ENCODE results near the gene SFT2D3. TPM values are rescaled to one million over a fixed set of nuclear protein-coding genes. Genes with fewer than 3 reads are reported as not detected.

SFT2D3 gene
- total RNA-seq, 1 experiment from 2014 or later = 4.0 TPM

- H3K27ac ChIP-seq (ENCODE audit: low read length) = no peak overlapping the region
- H3K9me3 ChIP-seq (ENCODE audit: low read length) = no peaks in the 10 kb centered on the region
- H3K4me2 ChIP-seq (ENCODE audit: low read depth, low read length, poor library complexity, severe bottlenecking) = no peak overlapping the region
- H3K9me2 ChIP-seq (replicated peaks; ENCODE audit: insufficient read depth, low read length) = no peaks in the 10 kb centered on the region
- H3K4me1 ChIP-seq (ENCODE audit: low read length) = no peaks in the 10 kb centered on the region
- H3K4me3 ChIP-seq (ENCODE audit: low read length) = no peak overlapping the region
- H3K9ac ChIP-seq (ENCODE audit: low read length) = no peak overlapping the region
- H2AFZ ChIP-seq (ENCODE audit: low read length) = no peak overlapping the region
- DNase-seq = no peak
- H3K36me3 ChIP-seq (ENCODE audit: insufficient read depth, low read length) = no peaks in the 10 kb centered on the region
- H3K27me3 ChIP-seq (ENCODE audit: low read length) = no peaks in the 10 kb centered on the region
- no peaks in the 10 kb centered on the region for H4K20me1 ChIP-seq (ENCODE audit: insufficient read depth, low read depth, low read length)
- H3K79me2 ChIP-seq (ENCODE audit: low read length) = no peaks in the 10 kb centered on the region
These were observed 22.8 kb upstream of the SFT2D3 start for GRCh38 chr2:127678531-127678930.

GRCh38 chr2:127678991-127679390, 22.3 kb upstream of the SFT2D3 start:
- H3K9me2 ChIP-seq (replicated peaks; ENCODE audit: insufficient read depth, low read length) = no peaks in the 10 kb centered on the region
- no peak overlapping the region for H3K4me2 ChIP-seq (ENCODE audit: low read depth, low read length, poor library complexity, severe bottlenecking)
- no peaks in the 10 kb centered on the region for H3K4me1 ChIP-seq (ENCODE audit: low read length)
- DNase-seq = no peak
- H3K27ac ChIP-seq (ENCODE audit: low read length) = no peak overlapping the region
- no peaks in the 10 kb centered on the region for H3K79me2 ChIP-seq (ENCODE audit: low read length)
- H3K27me3 ChIP-seq (ENCODE audit: low read length) = no peaks in the 10 kb centered on the region
- no peak overlapping the region for H3K4me3 ChIP-seq (ENCODE audit: low read length)
- H2AFZ ChIP-seq (ENCODE audit: low read length) = no peak overlapping the region
- H3K36me3 ChIP-seq (ENCODE audit: insufficient read depth, low read length) = no peaks in the 10 kb centered on the region
- H3K9me3 ChIP-seq (ENCODE audit: low read length) = no peaks in the 10 kb centered on the region
- H4K20me1 ChIP-seq (ENCODE audit: insufficient read depth, low read depth, low read length) = no peaks in the 10 kb centered on the region
- H3K9ac ChIP-seq (ENCODE audit: low read length) = no peak overlapping the region

- no peaks in the 10 kb centered on the region for H3K79me2 ChIP-seq (ENCODE audit: low read length)
- H3K27me3 ChIP-seq (ENCODE audit: low read length) = no peaks in the 10 kb centered on the region
- no peaks in the 10 kb centered on the region for H3K36me3 ChIP-seq (ENCODE audit: insufficient read depth, low read length)
- H3K4me3 ChIP-seq (ENCODE audit: low read length) = no peak overlapping the region
- H3K9me2 ChIP-seq (replicated peaks; ENCODE audit: insufficient read depth, low read length) = no peaks in the 10 kb centered on the region
- no peaks in the 10 kb centered on the region for H3K4me1 ChIP-seq (ENCODE audit: low read length)
- no peak for DNase-seq
- H3K9me3 ChIP-seq (ENCODE audit: low read length) = no peaks in the 10 kb centered on the region
- H2AFZ ChIP-seq (ENCODE audit: low read length) = no peak overlapping the region
- no peak overlapping the region for H3K4me2 ChIP-seq (ENCODE audit: low read depth, low read length, poor library complexity, severe bottlenecking)
- H3K27ac ChIP-seq (ENCODE audit: low read length) = no peak overlapping the region
- H3K9ac ChIP-seq (ENCODE audit: low read length) = no peak overlapping the region
- no peaks in the 10 kb centered on the region for H4K20me1 ChIP-seq (ENCODE audit: insufficient read depth, low read depth, low read length)
These were observed 21.5 kb upstream of the SFT2D3 start for GRCh38 chr2:127679680-127680361.

GRCh38 chr2:127680706-127681287, 20.5 kb upstream of the SFT2D3 start:
- Histone ChIP-seq H3K27ac (ENCODE audit: low read length) (no peak overlapping the region), H3K9ac (ENCODE audit: low read length) (no peak overlapping the region), H3K79me2 (ENCODE audit: low read length) (no peaks in the 10 kb centered on the region), H3K4me1 (ENCODE audit: low read length) (no peaks in the 10 kb centered on the region), H3K4me3 (ENCODE audit: low read length) (no peak overlapping the region), H3K36me3 (ENCODE audit: insufficient read depth, low read length) (no peaks in the 10 kb centered on the region), H3K9me3 (ENCODE audit: low read length) (no peaks in the 10 kb centered on the region), H3K4me2 (ENCODE audit: low read depth, low read length, poor library complexity, severe bottlenecking) (no peak overlapping the region), H3K9me2 (replicated peaks; ENCODE audit: insufficient read depth, low read length) (no peaks in the 10 kb centered on the region), H4K20me1 (ENCODE audit: insufficient read depth, low read depth, low read length) (no peaks in the 10 kb centered on the region), H3K27me3 (ENCODE audit: low read length) (no peaks in the 10 kb centered on the region), H2AFZ (ENCODE audit: low read length) (no peak overlapping the region)
- DNase-seq = no peak

- Histone ChIP-seq H3K27me3 (ENCODE audit: low read length) (no peaks in the 10 kb centered on the region), H3K27ac (ENCODE audit: low read length) (no peak overlapping the region), H3K4me3 (ENCODE audit: low read length) (no peak overlapping the region), H3K4me2 (ENCODE audit: low read depth, low read length, poor library complexity, severe bottlenecking) (no peak overlapping the region), H3K4me1 (ENCODE audit: low read length) (no peaks in the 10 kb centered on the region), H3K9me2 (replicated peaks; ENCODE audit: insufficient read depth, low read length) (no peaks in the 10 kb centered on the region), H3K36me3 (ENCODE audit: insufficient read depth, low read length) (no peaks in the 10 kb centered on the region), H3K9ac (ENCODE audit: low read length) (no peak overlapping the region), H2AFZ (ENCODE audit: low read length) (no peak overlapping the region), H4K20me1 (ENCODE audit: insufficient read depth, low read depth, low read length) (no peaks in the 10 kb centered on the region), H3K9me3 (ENCODE audit: low read length) (no peaks in the 10 kb centered on the region), H3K79me2 (ENCODE audit: low read length) (no peaks in the 10 kb centered on the region)
- DNase-seq = no peak
These were observed 20.0 kb upstream of the SFT2D3 start for GRCh38 chr2:127681288-127681804.

GRCh38 chr2:127681976-127682857, 19.1 kb upstream of the SFT2D3 start:
- H3K9me3 ChIP-seq (ENCODE audit: low read length) = no peaks in the 10 kb centered on the region

GRCh38 chr2:127683056-127683455, 18.2 kb upstream of the SFT2D3 start:
- no peaks in the 10 kb centered on the region for H4K20me1 ChIP-seq (ENCODE audit: insufficient read depth, low read depth, low read length)
- no peak overlapping the region for H3K9ac ChIP-seq (ENCODE audit: low read length)
- no peak overlapping the region for H3K4me2 ChIP-seq (ENCODE audit: low read depth, low read length, poor library complexity, severe bottlenecking)
- no peak overlapping the region for H3K4me3 ChIP-seq (ENCODE audit: low read length)
- no peaks in the 10 kb centered on the region for H3K36me3 ChIP-seq (ENCODE audit: insufficient read depth, low read length)
- no peak overlapping the region for H2AFZ ChIP-seq (ENCODE audit: low read length)
- H3K79me2 ChIP-seq (ENCODE audit: low read length) = no peaks in the 10 kb centered on the region
- H3K9me3 ChIP-seq (ENCODE audit: low read length) = no peaks in the 10 kb centered on the region
- no peaks in the 10 kb centered on the region for H3K9me2 ChIP-seq (replicated peaks; ENCODE audit: insufficient read depth, low read length)
- no peaks in the 10 kb centered on the region for H3K27me3 ChIP-seq (ENCODE audit: low read length)
- H3K27ac ChIP-seq (ENCODE audit: low read length) = no peak overlapping the region
- H3K4me1 ChIP-seq (ENCODE audit: low read length) = no peaks in the 10 kb centered on the region
- no peak for DNase-seq

More at GRCh38 chr2:127681976-127682857, 19.1 kb upstream of the SFT2D3 start:
- DNase-seq = no peak
- H3K79me2 ChIP-seq (ENCODE audit: low read length) = no peaks in the 10 kb centered on the region
- H3K27me3 ChIP-seq (ENCODE audit: low read length) = no peaks in the 10 kb centered on the region
- H3K9me2 ChIP-seq (replicated peaks; ENCODE audit: insufficient read depth, low read length) = no peaks in the 10 kb centered on the region
- H3K9ac ChIP-seq (ENCODE audit: low read length) = no peak overlapping the region
- H3K4me1 ChIP-seq (ENCODE audit: low read length) = no peaks in the 10 kb centered on the region
- no peak overlapping the region for H2AFZ ChIP-seq (ENCODE audit: low read length)
- H4K20me1 ChIP-seq (ENCODE audit: insufficient read depth, low read depth, low read length) = no peaks in the 10 kb centered on the region
- no peak overlapping the region for H3K4me3 ChIP-seq (ENCODE audit: low read length)
- no peak overlapping the region for H3K4me2 ChIP-seq (ENCODE audit: low read depth, low read length, poor library complexity, severe bottlenecking)
- no peaks in the 10 kb centered on the region for H3K36me3 ChIP-seq (ENCODE audit: insufficient read depth, low read length)
- no peak overlapping the region for H3K27ac ChIP-seq (ENCODE audit: low read length)

GRCh38 chr2:127683757-127684156, 17.5 kb upstream of the SFT2D3 start:
- H3K4me1 ChIP-seq (ENCODE audit: low read length) = no peaks in the 10 kb centered on the region
- no peak overlapping the region for H3K4me3 ChIP-seq (ENCODE audit: low read length)
- no peaks in the 10 kb centered on the region for H3K36me3 ChIP-seq (ENCODE audit: insufficient read depth, low read length)
- no peaks in the 10 kb centered on the region for H3K9me2 ChIP-seq (replicated peaks; ENCODE audit: insufficient read depth, low read length)
- H4K20me1 ChIP-seq (ENCODE audit: insufficient read depth, low read depth, low read length) = no peaks in the 10 kb centered on the region
- no peak overlapping the region for H3K9ac ChIP-seq (ENCODE audit: low read length)
- H3K27me3 ChIP-seq (ENCODE audit: low read length) = no peaks in the 10 kb centered on the region
- H3K27ac ChIP-seq (ENCODE audit: low read length) = no peak overlapping the region
- H3K4me2 ChIP-seq (ENCODE audit: low read depth, low read length, poor library complexity, severe bottlenecking) = no peak overlapping the region
- H3K79me2 ChIP-seq (ENCODE audit: low read length) = no peaks in the 10 kb centered on the region
- no peaks in the 10 kb centered on the region for H3K9me3 ChIP-seq (ENCODE audit: low read length)
- H2AFZ ChIP-seq (ENCODE audit: low read length) = no peak overlapping the region
- DNase-seq = no peak

Data from Karpas-422 (cell line).